ENCODE data around the gene DYNC1H1. TPM values are rescaled to one million over a fixed set of nuclear protein-coding genes. Genes with fewer than 3 reads are reported as not detected.

Gene DYNC1H1
- total and polyA plus RNA-seq, 3 donors from 2014 or later: 313 to 691 (median 538) TPM

GRCh38 chr14:101918065-101918989 is 46.0 kb upstream of the DYNC1H1 start:
- H3K4me3 ChIP-seq: no peak overlapping the region
- DNase-seq: no peak
- no peak for TF ChIP-seq CTCF (IDR thresholded peaks at IDR 0.05)
- no peak for TF ChIP-seq POLR2A (IDR thresholded peaks at IDR 0.05)
- no peaks in the 10 kb centered on the region for H3K36me3 ChIP-seq (ENCODE audit: low read depth, missing control alignments)
- H3K9me3 ChIP-seq: no peaks in the 10 kb centered on the region
- 78 to 81% methylated on average over 15 to 16 of the region's 22 CpGs for WGBS, 2 donors
- no peaks in the 10 kb centered on the region for H3K27me3 ChIP-seq
- intact Hi-C loops (cut with DNase I; ENCODE audit: low total_unique reads): no loop called here
- no peaks in the 10 kb centered on the region for H3K4me1 ChIP-seq
- no peak overlapping the region for H3K27ac ChIP-seq

GRCh38 chr14:101920271-101920670 is 44.1 kb upstream of the DYNC1H1 start:
- Histone ChIP-seq H3K4me3 (no peak overlapping the region), H3K27ac (no peak overlapping the region), H3K4me1 (no peaks in the 10 kb centered on the region), H3K36me3 (ENCODE audit: low read depth, missing control alignments) (no peaks in the 10 kb centered on the region), H3K27me3 (no peaks in the 10 kb centered on the region), H3K9me3 (no peaks in the 10 kb centered on the region)
- intact Hi-C loops (cut with DNase I; ENCODE audit: low total_unique reads): no loop called here
- no peak for DNase-seq
- TF ChIP-seq CTCF (IDR thresholded peaks at IDR 0.05) (no peak), POLR2A (IDR thresholded peaks at IDR 0.05) (no peak)
- WGBS, 2 donors: 88 to 90% methylated on average over 4 of the region's 4 CpGs

- peaks cover 9% of the 10 kb centered on the region for H3K4me1 ChIP-seq
- TF ChIP-seq POLR2A (IDR thresholded peaks at IDR 0.05) (no peak), CTCF (IDR thresholded peaks at IDR 0.05) (no peak)
- intact Hi-C loops (cut with DNase I; ENCODE audit: low total_unique reads): no loop called here
- 86 to 87% methylated on average over 7 of the region's 7 CpGs for WGBS, 2 donors
- DNase-seq: no peak
- H3K27ac ChIP-seq: no peak overlapping the region
- no peaks in the 10 kb centered on the region for H3K27me3 ChIP-seq
- H3K4me3 ChIP-seq: no peak overlapping the region
- H3K9me3 ChIP-seq: no peaks in the 10 kb centered on the region
- H3K36me3 ChIP-seq (ENCODE audit: low read depth, missing control alignments): no peaks in the 10 kb centered on the region
Observed at GRCh38 chr14:101922866-101923265, 41.5 kb upstream of the DYNC1H1 start.

- no peak for DNase-seq
- intact Hi-C loops (cut with DNase I; ENCODE audit: low total_unique reads): no loop called here
Observed at GRCh38 chr14:101925152-101925551, 39.2 kb upstream of the DYNC1H1 start.

More at GRCh38 chr14:101925152-101925551, 39.2 kb upstream of the DYNC1H1 start:
- H3K27me3 ChIP-seq: no peaks in the 10 kb centered on the region
- no peaks in the 10 kb centered on the region for H3K9me3 ChIP-seq
- peaks cover 14% of the 10 kb centered on the region for H3K4me1 ChIP-seq
- 68 to 76% methylated on average over 31 to 33 of the region's 33 CpGs for WGBS, 2 donors
- no peak for TF ChIP-seq CTCF (IDR thresholded peaks at IDR 0.05)
- no peak for TF ChIP-seq POLR2A (IDR thresholded peaks at IDR 0.05)
- H3K4me3 ChIP-seq: peak overlapping the region in 1 of 2 donors; percentile 1
- H3K36me3 ChIP-seq (ENCODE audit: low read depth, missing control alignments): no peaks in the 10 kb centered on the region
- no peak overlapping the region for H3K27ac ChIP-seq
